Transverse colon (tissue), 3 donors: ENCODE measurements around the gene OR2A14.

Experiments used
- EP300 ChIP-seq: sonication (generic); formaldehyde crosslinking; IDR thresholded peaks from one replicate; pipeline ENCODE4 v1.6.1; 2017; ENCODE audit warnings: antibody characterized with exemption, low read depth
- TF ChIP-seq, protein P1 (sequence below), 5 experiments: fragments of 200-600 bp in 3 of 5; fragments of 450-650 bp in 2 of 5; sonication (generic) in 3 of 5; IDR thresholded peaks; 1 replicate in 2 of 5; 2 replicates in 3 of 5; pipeline ENCODE4 v1.5.1; 2016 to 2017; ENCODE audit warnings: antibody characterized with exemption in 5 of 5, inconsistent platforms in 3 of 5, mild to moderate bottlenecking in 2 of 5, moderate library complexity in 1 of 5

DNA sequence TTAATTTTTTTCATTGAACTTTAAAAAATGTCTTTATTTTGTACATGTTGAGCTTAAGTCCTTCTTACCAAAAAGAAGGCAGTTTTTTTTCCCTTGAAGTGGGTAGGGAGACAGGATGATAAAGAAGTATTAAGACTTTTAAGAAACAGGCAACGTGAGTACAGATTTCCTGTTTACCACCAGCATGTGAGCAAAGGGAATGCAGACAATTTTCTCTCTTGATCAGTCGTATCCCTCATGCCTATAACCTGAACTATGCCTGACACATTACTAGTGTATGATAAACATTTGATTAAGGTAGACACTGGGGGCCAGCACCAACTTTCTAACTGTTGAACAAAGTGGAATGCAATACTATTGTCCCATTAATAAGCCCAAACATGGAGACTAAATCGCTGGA is 22.4 kb upstream of the OR2A14 start:
- TF ChIP-seq, protein P1, sequence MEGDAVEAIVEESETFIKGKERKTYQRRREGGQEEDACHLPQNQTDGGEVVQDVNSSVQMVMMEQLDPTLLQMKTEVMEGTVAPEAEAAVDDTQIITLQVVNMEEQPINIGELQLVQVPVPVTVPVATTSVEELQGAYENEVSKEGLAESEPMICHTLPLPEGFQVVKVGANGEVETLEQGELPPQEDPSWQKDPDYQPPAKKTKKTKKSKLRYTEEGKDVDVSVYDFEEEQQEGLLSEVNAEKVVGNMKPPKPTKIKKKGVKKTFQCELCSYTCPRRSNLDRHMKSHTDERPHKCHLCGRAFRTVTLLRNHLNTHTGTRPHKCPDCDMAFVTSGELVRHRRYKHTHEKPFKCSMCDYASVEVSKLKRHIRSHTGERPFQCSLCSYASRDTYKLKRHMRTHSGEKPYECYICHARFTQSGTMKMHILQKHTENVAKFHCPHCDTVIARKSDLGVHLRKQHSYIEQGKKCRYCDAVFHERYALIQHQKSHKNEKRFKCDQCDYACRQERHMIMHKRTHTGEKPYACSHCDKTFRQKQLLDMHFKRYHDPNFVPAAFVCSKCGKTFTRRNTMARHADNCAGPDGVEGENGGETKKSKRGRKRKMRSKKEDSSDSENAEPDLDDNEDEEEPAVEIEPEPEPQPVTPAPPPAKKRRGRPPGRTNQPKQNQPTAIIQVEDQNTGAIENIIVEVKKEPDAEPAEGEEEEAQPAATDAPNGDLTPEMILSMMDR (IDR thresholded peaks at IDR 0.05), result no peak
- TF ChIP-seq EP300, result no peak
